ENCODE data around the gene GTPBP3.

Gene GTPBP3

DNA sequence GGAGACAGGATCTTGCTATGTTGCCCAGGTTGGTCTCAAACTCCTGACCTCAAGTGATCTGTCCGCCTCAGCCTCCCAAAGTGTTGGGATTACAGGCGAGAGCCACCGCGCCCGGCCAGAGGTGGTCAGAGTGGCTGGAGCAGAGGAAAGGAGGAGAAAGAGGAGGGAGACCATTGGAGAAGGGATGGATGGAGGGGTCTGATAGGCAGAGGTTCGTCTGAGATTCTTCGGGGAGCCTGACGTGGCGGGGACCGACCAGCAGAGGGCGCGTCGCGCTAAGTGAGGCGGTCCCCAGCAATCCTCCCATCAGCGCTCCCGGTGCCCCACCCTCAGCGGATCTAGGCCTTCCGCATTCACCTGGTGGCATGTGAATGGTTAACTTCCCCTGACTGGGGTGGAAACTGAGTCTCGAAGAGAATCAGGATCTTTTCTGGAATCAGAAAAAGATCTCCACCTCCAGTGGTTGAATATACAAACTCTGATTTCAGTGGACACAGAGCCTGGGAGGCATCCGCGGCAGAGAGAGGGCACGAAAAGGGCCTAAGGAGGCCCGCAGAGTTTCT lies 8.8 kb downstream of the GTPBP3 start:
- Histone ChIP-seq H4K8ac (ENCODE audit: low read depth, low read length) (no peak overlapping the region), H3K9me3 (ENCODE audit: insufficient read depth, low read depth, low read length) (no peaks in the 10 kb centered on the region), H2BK12ac (ENCODE audit: low read length) (no peak overlapping the region), H3K4me3 (ENCODE audit: low read depth, low read length) (no peak overlapping the region), H3K23ac (ENCODE audit: low read length) (no peak overlapping the region), H3K4ac (ENCODE audit: low read depth, low read length) (no peak overlapping the region), H4K91ac (ENCODE audit: low read depth, low read length) (no peak overlapping the region), H3K79me1 (ENCODE audit: low read length) (no peaks in the 10 kb centered on the region), H3K4me2 (ENCODE audit: low read length) (no peak overlapping the region), H3K27ac (ENCODE audit: low read depth, low read length) (no peak overlapping the region), H3K18ac (ENCODE audit: low read length) (no peak overlapping the region), H3K79me2 (ENCODE audit: control insufficient read depth, insufficient read depth, low read length, poor library complexity) (no peaks in the 10 kb centered on the region), H3K27me3 (ENCODE audit: insufficient read depth, low read length) (no peaks in the 10 kb centered on the region), H3K9ac (ENCODE audit: low read length) (no peak overlapping the region), H2AK5ac (ENCODE audit: low read length) (no peak overlapping the region), H3K14ac (ENCODE audit: low read length) (no peak overlapping the region), H3K4me1 (ENCODE audit: control insufficient read depth in 1 of 2, insufficient read depth in 2 of 2, low read length in 2 of 2) (peaks cover 0 to 2% of the 10 kb centered on the region in 2 experiments), H2AFZ (ENCODE audit: insufficient read depth, low read length, poor library complexity) (no peak overlapping the region), H3K36me3 (ENCODE audit: control insufficient read depth in 1 of 2, insufficient read depth in 2 of 2, low read length in 2 of 2) (peaks cover 3 to 4% of the 10 kb centered on the region in 2 experiments), H2BK120ac (ENCODE audit: insufficient read depth, low read length, poor library complexity) (no peak overlapping the region), H4K12ac (ENCODE audit: low read depth, low read length) (no peak overlapping the region), H2BK5ac (ENCODE audit: low read depth, low read length, poor library complexity) (no peak overlapping the region)
- no CpG with 5 or more reads among the region's 24 CpGs for WGBS (ENCODE audit: extremely low coverage, insufficient coverage, insufficient read length)
- DNase-seq = peak; percentile 37 to 76

DNA sequence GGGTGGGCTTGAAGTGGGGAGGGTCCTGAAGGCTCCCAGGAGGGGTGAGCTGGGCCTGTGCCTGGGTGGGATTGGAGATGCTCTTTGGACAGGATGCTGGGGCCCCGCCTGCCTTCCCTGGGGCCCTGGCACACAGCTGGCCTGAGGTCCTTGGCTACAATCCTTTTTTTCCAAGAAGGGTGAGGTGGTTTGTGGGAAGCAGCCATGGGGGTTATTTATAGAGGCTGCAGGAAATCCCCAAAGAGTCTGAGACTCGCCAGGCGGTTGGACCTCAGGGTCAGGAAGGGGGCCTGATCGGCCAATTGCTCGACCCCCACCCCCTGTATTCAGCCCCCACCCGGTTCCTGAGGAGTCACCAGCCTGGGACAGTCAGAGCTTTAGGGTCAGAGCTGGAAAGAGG lies 10.0 kb downstream of the GTPBP3 start:
- Histone ChIP-seq H3K79me2 (ENCODE audit: control insufficient read depth, insufficient read depth, low read length, poor library complexity) (no peaks in the 10 kb centered on the region), H3K79me1 (ENCODE audit: low read length) (no peaks in the 10 kb centered on the region), H2BK5ac (ENCODE audit: low read depth, low read length, poor library complexity) (no peak overlapping the region), H2BK120ac (ENCODE audit: insufficient read depth, low read length, poor library complexity) (no peak overlapping the region), H3K36me3 (ENCODE audit: control insufficient read depth in 1 of 2, insufficient read depth in 2 of 2, low read length in 2 of 2) (no peaks in the 10 kb centered on the region), H3K4me2 (ENCODE audit: low read length) (no peak overlapping the region), H3K18ac (ENCODE audit: low read length) (no peak overlapping the region), H3K4ac (ENCODE audit: low read depth, low read length) (no peak overlapping the region), H2AK5ac (ENCODE audit: low read length) (no peak overlapping the region), H3K23ac (ENCODE audit: low read length) (no peak overlapping the region), H3K27me3 (ENCODE audit: insufficient read depth, low read length) (no peaks in the 10 kb centered on the region), H3K14ac (ENCODE audit: low read length) (no peak overlapping the region), H4K91ac (ENCODE audit: low read depth, low read length) (no peak overlapping the region), H3K4me1 (ENCODE audit: control insufficient read depth in 1 of 2, insufficient read depth in 2 of 2, low read length in 2 of 2) (peaks cover 0 to 2% of the 10 kb centered on the region in 2 experiments), H3K9ac (ENCODE audit: low read length) (no peak overlapping the region), H2AFZ (ENCODE audit: insufficient read depth, low read length, poor library complexity) (no peak overlapping the region), H3K9me3 (ENCODE audit: insufficient read depth, low read depth, low read length) (peaks cover 2% of the 10 kb centered on the region), H3K27ac (ENCODE audit: low read depth, low read length) (no peak overlapping the region), H3K4me3 (ENCODE audit: low read depth, low read length) (no peak overlapping the region), H2BK12ac (ENCODE audit: low read length) (no peak overlapping the region), H4K12ac (ENCODE audit: low read depth, low read length) (no peak overlapping the region), H4K8ac (ENCODE audit: low read depth, low read length) (no peak overlapping the region)
- no peak for DNase-seq
- no CpG with 5 or more reads among the region's 6 CpGs for WGBS (ENCODE audit: extremely low coverage, insufficient coverage, insufficient read length)

DNA sequence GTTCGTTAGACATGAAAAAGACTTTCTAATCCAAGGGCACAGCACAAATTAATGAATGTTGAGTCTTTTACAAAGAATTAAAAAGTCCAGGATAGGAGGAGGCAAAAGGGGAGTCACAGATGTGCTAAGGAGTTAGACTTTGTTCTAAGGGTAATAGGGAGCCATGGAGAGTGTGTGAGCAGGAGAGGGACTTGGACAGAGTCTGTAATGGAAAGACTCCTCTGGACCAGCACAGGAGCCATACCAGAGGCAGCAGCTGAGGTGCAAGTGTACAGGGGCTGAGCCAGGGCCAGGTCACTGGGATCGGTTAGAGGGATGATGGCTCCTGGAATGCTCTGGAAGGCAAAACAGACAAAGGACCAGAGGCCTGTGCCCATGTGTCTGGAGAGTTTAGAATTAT lies 10.5 kb downstream of the GTPBP3 start:
- Histone ChIP-seq H2AFZ (ENCODE audit: insufficient read depth, low read length, poor library complexity) (no peak overlapping the region), H4K8ac (ENCODE audit: low read depth, low read length) (no peak overlapping the region), H3K27me3 (ENCODE audit: insufficient read depth, low read length) (no peaks in the 10 kb centered on the region), H3K4me2 (ENCODE audit: low read length) (no peak overlapping the region), H3K27ac (ENCODE audit: low read depth, low read length) (no peak overlapping the region), H3K79me1 (ENCODE audit: low read length) (no peaks in the 10 kb centered on the region), H2BK5ac (ENCODE audit: low read depth, low read length, poor library complexity) (no peak overlapping the region), H4K12ac (ENCODE audit: low read depth, low read length) (no peak overlapping the region), H3K23ac (ENCODE audit: low read length) (no peak overlapping the region), H2BK12ac (ENCODE audit: low read length) (no peak overlapping the region), H2AK5ac (ENCODE audit: low read length) (no peak overlapping the region), H3K14ac (ENCODE audit: low read length) (no peak overlapping the region), H3K4me3 (ENCODE audit: low read depth, low read length) (no peak overlapping the region), H3K36me3 (ENCODE audit: control insufficient read depth in 1 of 2, insufficient read depth in 2 of 2, low read length in 2 of 2) (no peaks in the 10 kb centered on the region), H3K9me3 (ENCODE audit: insufficient read depth, low read depth, low read length) (peaks cover 2% of the 10 kb centered on the region), H3K4ac (ENCODE audit: low read depth, low read length) (no peak overlapping the region), H2BK120ac (ENCODE audit: insufficient read depth, low read length, poor library complexity) (no peak overlapping the region), H3K79me2 (ENCODE audit: control insufficient read depth, insufficient read depth, low read length, poor library complexity) (no peaks in the 10 kb centered on the region), H4K91ac (ENCODE audit: low read depth, low read length) (no peak overlapping the region), H3K18ac (ENCODE audit: low read length) (no peak overlapping the region), H3K4me1 (ENCODE audit: control insufficient read depth in 1 of 2, insufficient read depth in 2 of 2, low read length in 2 of 2) (peaks cover 0 to 2% of the 10 kb centered on the region in 2 experiments), H3K9ac (ENCODE audit: low read length) (no peak overlapping the region)
- DNase-seq = no peak
- no CpG with 5 or more reads among the region's 2 CpGs for WGBS (ENCODE audit: extremely low coverage, insufficient coverage, insufficient read length)

DNA sequence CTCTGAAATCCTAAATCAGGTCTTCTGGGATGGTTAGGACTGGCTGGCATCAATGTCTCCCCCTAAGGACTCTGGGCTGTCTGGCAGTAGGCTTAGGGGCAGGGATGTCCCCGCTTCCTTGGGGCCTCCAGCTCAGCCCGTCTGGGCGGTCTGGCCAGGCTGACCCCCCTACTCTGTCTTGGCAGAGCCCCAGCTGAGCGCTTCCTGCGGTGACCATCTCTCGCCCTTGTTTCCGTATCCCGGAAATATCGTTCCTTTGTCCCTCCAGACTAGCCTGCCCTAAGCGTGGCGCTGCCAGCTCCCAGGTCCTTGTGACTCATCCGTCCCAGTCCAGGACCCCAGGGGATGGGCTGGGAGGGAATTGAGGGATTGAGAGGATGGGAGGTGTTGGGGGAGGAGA lies 11.3 kb downstream of the GTPBP3 start:
- no peak overlapping the region for H3K4ac ChIP-seq (ENCODE audit: low read depth, low read length)

More for the DNA sequence above, 11.3 kb downstream of the GTPBP3 start:
- Histone ChIP-seq H2AFZ (ENCODE audit: insufficient read depth, low read length, poor library complexity) (no peak overlapping the region), H3K79me2 (ENCODE audit: control insufficient read depth, insufficient read depth, low read length, poor library complexity) (no peaks in the 10 kb centered on the region), H3K4me2 (ENCODE audit: low read length) (peak overlapping the region; percentile 35), H3K27ac (ENCODE audit: low read depth, low read length) (no peak overlapping the region), H3K27me3 (ENCODE audit: insufficient read depth, low read length) (no peaks in the 10 kb centered on the region), H3K23ac (ENCODE audit: low read length) (no peak overlapping the region), H3K9ac (ENCODE audit: low read length) (no peak overlapping the region), H4K12ac (ENCODE audit: low read depth, low read length) (no peak overlapping the region), H3K14ac (ENCODE audit: low read length) (no peak overlapping the region), H2BK120ac (ENCODE audit: insufficient read depth, low read length, poor library complexity) (no peak overlapping the region), H3K36me3 (ENCODE audit: control insufficient read depth in 1 of 2, insufficient read depth in 2 of 2, low read length in 2 of 2) (no peaks in the 10 kb centered on the region), H2BK5ac (ENCODE audit: low read depth, low read length, poor library complexity) (no peak overlapping the region), H4K91ac (ENCODE audit: low read depth, low read length) (no peak overlapping the region), H3K9me3 (ENCODE audit: insufficient read depth, low read depth, low read length) (peaks cover 2% of the 10 kb centered on the region), H3K4me3 (ENCODE audit: low read depth, low read length) (no peak overlapping the region), H3K18ac (ENCODE audit: low read length) (no peak overlapping the region), H2AK5ac (ENCODE audit: low read length) (no peak overlapping the region), H3K4me1 (ENCODE audit: control insufficient read depth in 1 of 2, insufficient read depth in 2 of 2, low read length in 2 of 2) (peaks cover 0 to 2% of the 10 kb centered on the region in 2 experiments), H3K79me1 (ENCODE audit: low read length) (no peaks in the 10 kb centered on the region), H2BK12ac (ENCODE audit: low read length) (no peak overlapping the region), H4K8ac (ENCODE audit: low read depth, low read length) (peak overlapping the region; percentile 78)
- no CpG with 5 or more reads among the region's 12 CpGs for WGBS (ENCODE audit: extremely low coverage, insufficient coverage, insufficient read length)
- DNase-seq = no peak
